Cardiac septum (tissue), 1 donor: Measurements from ENCODE around the gene GIMD1. TPM values are rescaled to one million over a fixed set of nuclear protein-coding genes. Genes with fewer than 3 reads are reported as not detected.
A peak's percentile ranks its signal among the peaks of the same experiment; 100 is the strongest.

ENCODE experiments used
- DNase-seq: peaks from one replicate; pipeline ENCODE4 v3.0.0-alpha.2; 2020; ENCODE audit warnings: low spot score
- intact Hi-C: fragments of 100-400 bp; cut with DNase I; formaldehyde crosslinking; loops from one replicate; pipeline ENCODE4 v1.14.0; 2022
- total RNA-seq: library from RNA; stranded (reverse); fragmentation: NEBNext Ultra II Directional; extraction: Animal tissue kit (Norgen Biotek cat#: 25700); gene quantifications from one replicate; pipeline ENCODE4 v1.2.1, GENCODE V29; 2021
- donor health status: DM: no; HTN: no; CAD: no.

GIMD1 gene
- total RNA-seq, 1 donor from 2014 or later: not detected

DNA sequence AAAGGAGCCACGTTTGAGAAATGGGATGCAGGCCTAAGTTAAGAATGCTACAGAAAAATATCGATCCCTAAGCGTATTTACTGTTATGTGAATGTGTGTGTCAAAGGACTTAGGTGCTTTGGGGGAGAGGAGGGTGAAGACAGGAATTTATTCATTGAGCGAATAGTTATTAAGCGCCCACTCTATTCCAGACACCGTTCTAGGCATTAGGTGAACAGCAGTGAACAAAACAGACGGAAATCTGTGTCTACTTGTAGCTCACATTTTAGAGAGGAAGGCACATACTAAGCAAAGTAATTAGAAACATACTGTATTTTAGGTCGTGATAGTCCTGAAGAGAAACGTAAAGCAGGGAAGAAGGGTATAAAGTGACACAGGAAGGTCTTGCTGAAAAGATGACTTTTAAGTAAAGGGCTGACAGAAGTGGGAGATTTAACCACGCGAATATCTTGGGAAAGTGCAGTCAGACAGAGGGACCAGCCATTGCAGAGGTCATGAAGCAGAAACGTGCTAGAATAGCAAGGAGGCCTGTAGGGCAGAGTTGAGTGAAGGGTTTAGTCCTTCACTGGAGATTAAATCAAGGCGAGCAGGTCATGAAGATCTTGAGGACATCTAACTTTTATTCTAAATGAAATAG is 51.7 kb downstream of the GIMD1 start:
- intact Hi-C loops: no loop called here
- no peak for DNase-seq

- DNase-seq: peak; percentile 95
- intact Hi-C loops: no loop called here
Measured at GRCh38 chr4:106315968-106316772, 52.4 kb downstream of the GIMD1 start, which contains the start of the genes AIMP1 and TBCK. Gene AIMP1, plus strand, starts transcription at chr4:106316550. Its CDS starts 8,460 bp downstream, at chr4:106325010. Gene TBCK, minus strand, starts transcription at chr4:106316209. Its CDS starts 7,249 bp downstream, at chr4:106308960.

GRCh38 chr4:106315476-106315967 is 53.1 kb downstream of the GIMD1 start:
- DNase-seq: no peak
- intact Hi-C loops: no loop called here

DNA sequence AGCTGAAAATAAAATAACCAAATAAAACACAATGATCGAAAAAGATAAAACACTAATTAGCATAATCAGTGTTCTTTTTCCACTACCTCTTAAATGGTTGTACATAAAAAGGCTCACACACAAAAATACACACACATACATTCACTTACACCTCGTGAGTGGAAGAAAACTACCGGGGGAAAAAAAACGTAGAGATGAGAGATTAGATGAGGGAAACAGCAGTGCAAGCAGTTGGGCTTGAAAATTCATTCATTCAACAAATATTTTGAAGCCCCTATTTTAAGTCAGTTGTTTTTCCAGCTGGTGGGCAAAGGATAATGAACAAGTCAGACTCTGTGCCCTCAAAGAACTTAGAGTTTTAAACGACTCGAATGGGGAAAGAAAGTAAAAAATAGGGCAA is 53.6 kb downstream of the GIMD1 start:
- intact Hi-C loops: no loop called here
- DNase-seq: no peak

- intact Hi-C loops: no loop called here
- no peak for DNase-seq
Measured at GRCh38 chr4:106312997-106313522, 55.5 kb downstream of the GIMD1 start.

- no peak for DNase-seq
- intact Hi-C loops: no loop called here
Measured at GRCh38 chr4:106312377-106312776, 56.2 kb downstream of the GIMD1 start.

Other genes starting within 250 kb of the GIMD1 start
- 23.7 TPM for gene TBCK, start 52.6 kb downstream of the GIMD1 start, total RNA-seq
- gene AIMP1, start 52.2 kb downstream of the GIMD1 start, total RNA-seq: 36.9 TPM